H9 (cell line): Measurements from ENCODE around the gene GAB3. TPM values are rescaled to one million over a fixed set of nuclear protein-coding genes. Genes with fewer than 3 reads are reported as not detected.

Experiments
- DNase-seq: peaks from one replicate; pipeline ENCODE4 v3.0.0-alpha.2; 2017
- H2AFZ ChIP-seq: one replicate; pipeline ENCODE4 v1.6.1; 2013; ENCODE audit warnings: mild to moderate bottlenecking, low read length, control low read depth, moderate library complexity
- H2AK5ac ChIP-seq: 2 replicates; pipeline ENCODE4 v1.6.1; 2013; ENCODE audit warnings: low read length, control low read depth, mixed read lengths; ENCODE audit not compliant: insufficient read length
- H2BK120ac ChIP-seq: one replicate; pipeline ENCODE4 v1.6.1; 2013; ENCODE audit warnings: low read depth, mild to moderate bottlenecking, low read length, control low read depth, inconsistent platforms; ENCODE audit not compliant: poor library complexity, severe bottlenecking
- H2BK12ac ChIP-seq: 2 replicates; pipeline ENCODE4 v1.6.1; 2013; ENCODE audit warnings: low read length, control low read depth, mixed read lengths, low read depth; ENCODE audit not compliant: insufficient read length
- H2BK15ac ChIP-seq: 2 replicates; pipeline ENCODE4 v1.6.1; 2013; ENCODE audit warnings: low read depth, low read length, control low read depth
- H2BK20ac ChIP-seq: one replicate; pipeline ENCODE4 v1.6.1; 2013; ENCODE audit warnings: low read depth, mild to moderate bottlenecking, low read length, control low read depth, inconsistent platforms; ENCODE audit not compliant: poor library complexity, severe bottlenecking
- H2BK5ac ChIP-seq: 2 replicates; pipeline ENCODE4 v1.6.1; 2013; ENCODE audit warnings: low read length, control low read depth, mixed read lengths; ENCODE audit not compliant: insufficient read length
- H3K14ac ChIP-seq: 2 replicates; pipeline ENCODE4 v1.6.1; 2013; ENCODE audit warnings: low read length, control low read depth; ENCODE audit not compliant: insufficient read depth
- H3K18ac ChIP-seq: 2 replicates; pipeline ENCODE4 v1.6.1; 2013; ENCODE audit warnings: low read depth, mild to moderate bottlenecking, mixed read lengths, low read length, control low read depth; ENCODE audit not compliant: insufficient read length
- H3K23ac ChIP-seq: 2 replicates; pipeline ENCODE4 v1.6.1; 2013; ENCODE audit warnings: low read length, control low read depth, mixed read lengths, low read depth; ENCODE audit not compliant: insufficient read length
- H3K23me2 ChIP-seq: 2 replicates; pipeline ENCODE4 v1.6.1; 2013; ENCODE audit warnings: low read depth, mild to moderate bottlenecking, mixed read lengths, low read length, control low read depth; ENCODE audit not compliant: insufficient read length, poor library complexity, severe bottlenecking
- H3K27ac ChIP-seq: 2 replicates; pipeline ENCODE4 v1.5.1; 2013; ENCODE audit warnings: low read length, control low read depth, mixed read lengths, low read depth; ENCODE audit not compliant: insufficient read length
- H3K27me3 ChIP-seq: 2 replicates; pipeline ENCODE4 v1.6.1; 2013; ENCODE audit warnings: low read length, control low read depth, inconsistent platforms; ENCODE audit not compliant: insufficient read depth
- H3K4ac ChIP-seq: 2 replicates; pipeline ENCODE4 v1.6.1; 2013; ENCODE audit warnings: low read depth, mild to moderate bottlenecking, control low read depth, inconsistent platforms, low read length, moderate library complexity
- H3K4me1 ChIP-seq: 2 replicates; pipeline ENCODE4 v1.6.1; 2013; ENCODE audit warnings: low read length, control low read depth, inconsistent platforms; ENCODE audit not compliant: insufficient read depth
- H3K4me2 ChIP-seq: 2 replicates; pipeline ENCODE4 v1.6.1; 2013; ENCODE audit warnings: low read length, control low read depth, mixed read lengths; ENCODE audit not compliant: insufficient read length, insufficient read depth
- H3K56ac ChIP-seq: 2 replicates; pipeline ENCODE4 v1.6.1; 2013; ENCODE audit warnings: low read depth, mild to moderate bottlenecking, mixed read lengths, low read length, control low read depth; ENCODE audit not compliant: insufficient read length
- H3K79me1 ChIP-seq: 2 replicates; pipeline ENCODE4 v1.6.1; 2013; ENCODE audit warnings: low read depth, mild to moderate bottlenecking, moderate library complexity, low read length, control low read depth, inconsistent platforms; ENCODE audit not compliant: insufficient read depth, poor library complexity, severe bottlenecking
- H3K79me2 ChIP-seq: 2 replicates; pipeline ENCODE4 v1.6.1; 2013; ENCODE audit warnings: low read length, control low read depth, inconsistent platforms; ENCODE audit not compliant: insufficient read depth
- H3K9ac ChIP-seq: 2 replicates; pipeline ENCODE4 v1.6.1; 2013; ENCODE audit warnings: low read length, control low read depth, mixed read lengths; ENCODE audit not compliant: insufficient read length; ENCODE audit errors: extremely low read depth
- H3K9me3 ChIP-seq: one replicate; pipeline ENCODE4 v1.6.1; 2013; ENCODE audit warnings: low read depth, low read length, inconsistent platforms; ENCODE audit not compliant: control insufficient read depth
- H3T11ph ChIP-seq: one replicate; pipeline ENCODE4 v1.6.1; 2013; ENCODE audit warnings: mild to moderate bottlenecking, low read length, control low read depth, inconsistent platforms
- H4K20me1 ChIP-seq: one replicate; pipeline ENCODE4 v1.6.1; 2013; ENCODE audit not compliant: control insufficient read depth, insufficient read length, insufficient read depth
- H4K5ac ChIP-seq: 2 replicates; pipeline ENCODE4 v1.6.1; 2013; ENCODE audit warnings: low read depth, mild to moderate bottlenecking, mixed read lengths, low read length, control low read depth; ENCODE audit not compliant: insufficient read length
- H4K8ac ChIP-seq: replicated peaks from 2 replicates; pipeline ENCODE4 v1.6.1; 2013; ENCODE audit warnings: low read length, control low read depth, mixed read lengths, low read depth; ENCODE audit not compliant: insufficient read length
- H4K91ac ChIP-seq: 2 replicates; pipeline ENCODE4 v1.6.1; 2013; ENCODE audit warnings: low read depth, mild to moderate bottlenecking, moderate library complexity, mixed read lengths, low read length, control low read depth; ENCODE audit not compliant: insufficient read length
- H3K27ac Mint-ChIP-seq, 3 experiments: 2 replicates in 2 of 3; 3 replicates in 1 of 3; pipeline ENCODE4 v1.8.0; 2020 to 2021; ENCODE audit warnings: mixed read lengths in 3 of 3, mild to moderate bottlenecking in 1 of 3, moderate library complexity in 1 of 3
- H3K27me3 Mint-ChIP-seq: 2 replicates; pipeline ENCODE4 v1.8.0; 2021; ENCODE audit warnings: low read depth, mild to moderate bottlenecking, moderate library complexity, mixed read lengths
- H3K36me3 Mint-ChIP-seq, 3 experiments: 2 replicates in 2 of 3; 3 replicates in 1 of 3; pipeline ENCODE4 v1.8.0; 2020 to 2021; ENCODE audit warnings: low read depth in 3 of 3, mixed read lengths in 3 of 3; ENCODE audit not compliant: insufficient read depth in 1 of 3
- H3K4me1 Mint-ChIP-seq, 2 experiments: 2 replicates each; pipeline ENCODE4 v1.8.0; 2020; ENCODE audit warnings: mixed read lengths in 2 of 2
- H3K4me3 Mint-ChIP-seq, 2 experiments: 2 replicates in 1 of 2; 3 replicates in 1 of 2; pipeline ENCODE4 v1.8.0; 2020 to 2021; ENCODE audit warnings: mild to moderate bottlenecking in 2 of 2, mixed read lengths in 2 of 2, moderate library complexity in 1 of 2
- H3K9me3 Mint-ChIP-seq, 2 experiments: 2 replicates in 1 of 2; 3 replicates in 1 of 2; pipeline ENCODE4 v1.8.0; 2020; ENCODE audit warnings: mild to moderate bottlenecking in 2 of 2, mixed read lengths in 2 of 2, moderate library complexity in 1 of 2
- WGBS: extraction: QIAGEN DNeasy Blood & Tissue Kit; methylation state at CpG from one replicate; pipeline ENCODE4 v1.1.7; 2013; ENCODE audit warnings: missing lambda C conversion rate, low lambda C conversion rate, mixed read lengths; ENCODE audit not compliant: insufficient read length; ENCODE audit errors: extremely low coverage; 5-methylcytosine and 5-hydroxymethylcytosine counted together
- total RNA-seq: library from RNA; stranded (reverse); gene quantifications from 2 replicates; pipeline ENCODE4 v1.2.1, GENCODE V29; 2021
- TF ChIP-seq, protein P1 (sequence below): fragments of 200-600 bp; sonication (generic); conservative IDR thresholded peaks from 3 replicates; pipeline ENCODE4 v1.8.0; 2021; ENCODE audit warnings: antibody characterized with exemption, mild to moderate bottlenecking

The GAB3 gene
- total RNA-seq, 1 experiment from 2014 or later = 0.46 TPM

DNA sequence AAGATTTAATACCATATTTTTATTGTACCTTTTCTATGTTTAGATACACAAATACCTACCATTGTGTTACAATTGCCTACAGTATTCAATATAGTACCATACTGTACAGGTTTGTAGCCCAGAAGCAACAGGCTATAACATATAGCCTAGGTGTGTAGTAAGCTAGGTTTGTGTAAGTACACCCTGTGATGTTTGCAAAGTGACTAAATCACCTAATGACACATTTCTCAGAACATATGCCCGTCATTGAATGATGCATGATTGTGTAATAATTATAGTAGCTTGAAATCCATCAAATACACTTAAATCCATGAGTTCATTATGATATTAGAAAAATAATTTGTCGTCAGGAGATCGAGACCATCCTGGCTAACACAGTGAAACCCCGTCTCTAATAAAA, 30.8 kb downstream of the GAB3 start:
- Histone ChIP-seq H3T11ph (no peak overlapping the region), H3K9me3 (peaks cover 38% of the 10 kb centered on the region), H3K18ac (no peak overlapping the region), H2BK12ac (no peak overlapping the region), H3K56ac (no peak overlapping the region), H4K91ac (no peak overlapping the region), H3K4me2 (no peak overlapping the region), H4K5ac (no peak overlapping the region), H3K27me3 (no peaks in the 10 kb centered on the region), H4K20me1 (no peaks in the 10 kb centered on the region), H4K8ac (no peak overlapping the region), H2BK5ac (no peak overlapping the region), H3K9ac (no peak overlapping the region), H2BK20ac (no peak overlapping the region), H3K79me2 (no peaks in the 10 kb centered on the region), H2AFZ (no peak overlapping the region), H3K14ac (no peak overlapping the region), H3K4me1 (no peaks in the 10 kb centered on the region), H2BK120ac (no peak overlapping the region), H3K27ac (no peak overlapping the region), H3K23me2 (no peaks in the 10 kb centered on the region), H3K4ac (no peak overlapping the region), H3K79me1 (no peaks in the 10 kb centered on the region), H3K23ac (no peak overlapping the region), H2AK5ac (no peak overlapping the region), H2BK15ac (no peak overlapping the region)
- WGBS = no CpG with 5 or more reads among the region's 4 CpGs
- no peaks in the 10 kb centered on the region for H3K27me3 Mint-ChIP-seq
- H3K4me3 Mint-ChIP-seq = no peak overlapping the region
- peaks cover 68 to 71% of the 10 kb centered on the region in 2 experiments for H3K9me3 Mint-ChIP-seq
- peaks cover 0 to 5% of the 10 kb centered on the region in 2 experiments; a peak in 1 of 4 replicates for H3K4me1 Mint-ChIP-seq
- DNase-seq = no peak
- TF ChIP-seq, protein P1, sequence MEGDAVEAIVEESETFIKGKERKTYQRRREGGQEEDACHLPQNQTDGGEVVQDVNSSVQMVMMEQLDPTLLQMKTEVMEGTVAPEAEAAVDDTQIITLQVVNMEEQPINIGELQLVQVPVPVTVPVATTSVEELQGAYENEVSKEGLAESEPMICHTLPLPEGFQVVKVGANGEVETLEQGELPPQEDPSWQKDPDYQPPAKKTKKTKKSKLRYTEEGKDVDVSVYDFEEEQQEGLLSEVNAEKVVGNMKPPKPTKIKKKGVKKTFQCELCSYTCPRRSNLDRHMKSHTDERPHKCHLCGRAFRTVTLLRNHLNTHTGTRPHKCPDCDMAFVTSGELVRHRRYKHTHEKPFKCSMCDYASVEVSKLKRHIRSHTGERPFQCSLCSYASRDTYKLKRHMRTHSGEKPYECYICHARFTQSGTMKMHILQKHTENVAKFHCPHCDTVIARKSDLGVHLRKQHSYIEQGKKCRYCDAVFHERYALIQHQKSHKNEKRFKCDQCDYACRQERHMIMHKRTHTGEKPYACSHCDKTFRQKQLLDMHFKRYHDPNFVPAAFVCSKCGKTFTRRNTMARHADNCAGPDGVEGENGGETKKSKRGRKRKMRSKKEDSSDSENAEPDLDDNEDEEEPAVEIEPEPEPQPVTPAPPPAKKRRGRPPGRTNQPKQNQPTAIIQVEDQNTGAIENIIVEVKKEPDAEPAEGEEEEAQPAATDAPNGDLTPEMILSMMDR = no peak
- peaks cover 0 to 6% (median 0%) of the 10 kb centered on the region in 3 experiments; a peak in 3 of 7 replicates for H3K36me3 Mint-ChIP-seq
- no peak overlapping the region for H3K27ac Mint-ChIP-seq
